ENCODE measurements around the gene DNM3. TPM values are rescaled to one million over a fixed set of nuclear protein-coding genes. Genes with fewer than 3 reads are reported as not detected.

DNM3 gene
- total RNA-seq, 1 experiment from 2014 or later, result 1.2 TPM

- H3K27ac Mint-ChIP-seq (ENCODE audit: unreplicated experiment), result peak overlapping the region; percentile 52
- no peak for TF ChIP-seq CTCF (IDR thresholded peaks at IDR 0.05; ENCODE audit: unreplicated experiment)
- H3K27me3 Mint-ChIP-seq (ENCODE audit: unreplicated experiment), result no peaks in the 10 kb centered on the region
- peak; percentile 60 for DNase-seq
- CTCF ChIA-PET, result interaction anchor here (0.9 to 1.3 kb wide), 9 partner anchors 19 to 412 kb away, joined by 3 to 6 read pairs (median 3); no protein-coding TSS in a partner anchor
- BruUV-seq (replicated peaks), result no TSS peak
- H3K36me3 Mint-ChIP-seq (ENCODE audit: insufficient read depth, unreplicated experiment), result no peaks in the 10 kb centered on the region
- peaks cover 41% of the 10 kb centered on the region for H3K4me1 Mint-ChIP-seq (ENCODE audit: low read depth, unreplicated experiment)
- intact Hi-C loops (cut with micrococcal nuclease; ENCODE audit: unreplicated experiment), result loop anchor here (1.0 to 10.0 kb wide), 4 partner anchors 159 to 719 kb away; partner anchors contain the start of gene PIGC
- H3K4me3 Mint-ChIP-seq (ENCODE audit: low read depth, unreplicated experiment), result peak overlapping the region; percentile 31
- peaks cover 2% of the 10 kb centered on the region for H3K9me3 Mint-ChIP-seq (ENCODE audit: low read depth, unreplicated experiment)
Measured at GRCh38 chr1:172005856-172006255, 164.6 kb downstream of the DNM3 start.

DNA sequence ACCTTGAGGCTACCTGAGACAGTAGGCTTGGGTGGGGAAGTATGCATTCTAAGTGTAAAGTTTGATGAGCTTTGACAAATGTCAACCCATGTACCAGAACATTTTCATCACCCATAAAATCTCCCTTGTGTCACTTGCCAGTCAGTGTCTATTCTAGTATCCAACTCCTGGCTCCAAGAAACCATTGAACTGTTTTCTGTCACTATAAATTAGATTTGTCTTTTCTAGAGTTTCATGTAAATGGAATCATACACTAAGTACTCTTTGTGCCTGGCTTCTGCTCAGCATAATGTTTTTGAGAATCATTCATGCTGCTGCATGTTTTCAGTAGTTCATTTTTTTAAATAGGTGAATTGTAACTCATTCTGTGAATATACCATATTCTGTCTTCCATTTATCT is 165.4 kb downstream of the DNM3 start:
- H3K36me3 Mint-ChIP-seq (ENCODE audit: insufficient read depth, unreplicated experiment), result no peaks in the 10 kb centered on the region
- H3K27me3 Mint-ChIP-seq (ENCODE audit: unreplicated experiment), result peaks cover 1% of the 10 kb centered on the region
- peaks cover 41% of the 10 kb centered on the region for H3K4me1 Mint-ChIP-seq (ENCODE audit: low read depth, unreplicated experiment)
- H3K4me3 Mint-ChIP-seq (ENCODE audit: low read depth, unreplicated experiment), result no peak overlapping the region
- peaks cover 2% of the 10 kb centered on the region for H3K9me3 Mint-ChIP-seq (ENCODE audit: low read depth, unreplicated experiment)
- DNase-seq, result no peak
- no peak overlapping the region for H3K27ac Mint-ChIP-seq (ENCODE audit: unreplicated experiment)
- CTCF ChIA-PET, result interaction anchor here (0.9 to 1.3 kb wide), 2 partner anchors 18 to 411 kb away, joined by 3 to 6 read pairs; no protein-coding TSS in a partner anchor
- intact Hi-C loops (cut with micrococcal nuclease; ENCODE audit: unreplicated experiment), result loop anchor here (10.0 kb wide), 3 partner anchors 158 to 718 kb away; no protein-coding TSS in a partner anchor
- no TSS peak for BruUV-seq (replicated peaks)
- no peak for TF ChIP-seq CTCF (IDR thresholded peaks at IDR 0.05; ENCODE audit: unreplicated experiment)

- Mint-ChIP-seq H3K36me3 (ENCODE audit: insufficient read depth, unreplicated experiment) (no peaks in the 10 kb centered on the region), H3K4me1 (ENCODE audit: low read depth, unreplicated experiment) (peaks cover 11% of the 10 kb centered on the region), H3K9me3 (ENCODE audit: low read depth, unreplicated experiment) (no peaks in the 10 kb centered on the region), H3K27ac (ENCODE audit: unreplicated experiment) (no peak overlapping the region), H3K27me3 (ENCODE audit: unreplicated experiment) (no peaks in the 10 kb centered on the region), H3K4me3 (ENCODE audit: low read depth, unreplicated experiment) (no peak overlapping the region)
- CTCF ChIA-PET, result no interaction called here
- TF ChIP-seq CTCF (IDR thresholded peaks at IDR 0.05; ENCODE audit: unreplicated experiment), result no peak
- intact Hi-C loops (cut with micrococcal nuclease; ENCODE audit: unreplicated experiment), result no loop called here
- BruUV-seq (replicated peaks), result no TSS peak
- DNase-seq, result no peak
Measured at GRCh38 chr1:172018727-172019311, 177.5 kb downstream of the DNM3 start.

DNA sequence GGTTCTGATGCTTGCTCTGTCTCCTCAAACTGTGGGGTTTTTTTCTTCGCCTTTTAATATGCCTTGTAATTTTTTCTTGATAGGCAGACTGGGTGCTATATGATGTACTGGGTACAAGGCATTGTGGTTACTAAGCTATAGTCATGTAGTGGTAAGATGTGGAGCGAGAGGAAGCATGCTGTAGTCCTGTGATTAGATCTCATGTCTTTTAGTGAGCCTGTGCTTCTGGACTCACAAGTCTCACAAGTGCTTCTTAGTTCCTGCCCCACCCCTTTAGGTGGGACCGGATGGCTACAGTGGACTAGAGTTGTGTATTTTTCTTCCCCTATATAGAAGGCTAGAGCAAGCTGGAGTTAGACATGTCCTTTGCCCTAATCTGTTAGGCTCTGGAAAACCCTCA is 178.7 kb downstream of the DNM3 start:
- no peaks in the 10 kb centered on the region for H3K27me3 Mint-ChIP-seq (ENCODE audit: unreplicated experiment)
- no peak overlapping the region for H3K4me3 Mint-ChIP-seq (ENCODE audit: low read depth, unreplicated experiment)
- CTCF ChIA-PET, result interaction anchor here (0.6 kb wide), 1 partner anchor 17 kb away, joined by 5 read pairs; no protein-coding TSS in a partner anchor
- no peaks in the 10 kb centered on the region for H3K36me3 Mint-ChIP-seq (ENCODE audit: insufficient read depth, unreplicated experiment)
- intact Hi-C loops (cut with micrococcal nuclease; ENCODE audit: unreplicated experiment), result no loop called here
- H3K4me1 Mint-ChIP-seq (ENCODE audit: low read depth, unreplicated experiment), result peaks cover 15% of the 10 kb centered on the region
- H3K9me3 Mint-ChIP-seq (ENCODE audit: low read depth, unreplicated experiment), result no peaks in the 10 kb centered on the region
- no peak for TF ChIP-seq CTCF (IDR thresholded peaks at IDR 0.05; ENCODE audit: unreplicated experiment)
- no peak for DNase-seq
- H3K27ac Mint-ChIP-seq (ENCODE audit: unreplicated experiment), result no peak overlapping the region
- no TSS peak for BruUV-seq (replicated peaks)
